NT2/D1 (cell line): Measurements from ENCODE around the gene FAM124B.
"Not testable (repeated sequence)": the region's sequence is repeated elsewhere in the genome, so short reads cannot be mapped to it uniquely, and the experiment has no call there.

Experiments
- SUZ12 ChIP-seq: IDR thresholded peaks from 2 replicates; pipeline ENCODE4 v1.6.1; 2011; ENCODE audit not compliant: insufficient read length, insufficient read depth; ENCODE audit errors: extremely low read depth
- ZNF274 ChIP-seq: IDR thresholded peaks from 2 replicates; pipeline ENCODE4 v1.6.1; 2011; ENCODE audit warnings: mild to moderate bottlenecking, low read depth, low read length

DNA sequence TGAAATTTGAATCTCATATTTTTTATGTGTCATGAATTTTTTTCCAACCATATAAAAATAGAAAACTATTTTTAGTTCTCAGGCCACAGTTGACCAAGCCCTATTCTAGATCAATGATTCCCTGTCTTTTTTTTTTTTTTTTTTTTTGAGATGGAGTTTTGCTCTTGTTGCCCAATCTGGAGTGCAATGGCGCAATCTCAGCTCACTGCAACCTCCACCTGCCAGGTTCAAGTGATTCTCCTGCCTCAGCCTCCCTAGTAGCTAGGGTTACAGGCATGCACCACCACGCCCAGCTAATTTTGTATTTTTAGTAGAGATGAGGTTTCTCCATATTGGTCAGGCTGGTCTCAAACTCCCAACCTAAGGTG lies 19.6 kb downstream of the FAM124B start:
- TF ChIP-seq SUZ12, ZNF274: not testable (repeated sequence)
